ENCODE data around the gene UBE2U.
A peak's percentile ranks its signal among the peaks of the same experiment; 100 is the strongest.
"Not testable (repeated sequence)": the region's sequence is repeated elsewhere in the genome, so short reads cannot be mapped to it uniquely, and the experiment has no call there.

The UBE2U gene

DNA sequence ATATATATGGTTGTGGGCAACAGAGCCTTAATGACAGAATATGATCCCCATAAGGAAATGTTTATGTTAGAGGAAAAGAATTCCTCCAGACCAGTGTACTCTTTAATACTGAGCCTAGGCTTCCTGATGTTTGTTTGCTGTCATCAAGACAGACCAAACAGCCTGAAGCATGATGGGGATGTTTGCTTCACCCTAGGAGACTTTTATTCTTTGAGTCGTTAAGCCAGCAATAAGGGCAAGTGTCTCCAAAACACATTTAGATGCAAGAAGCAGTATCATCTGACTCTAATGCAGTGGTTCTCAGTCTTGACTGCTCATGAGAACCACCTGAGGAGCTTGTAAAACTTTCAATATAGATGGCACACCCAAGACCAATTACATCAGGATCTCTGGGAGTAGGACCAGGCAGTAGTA, 33.1 kb downstream of the UBE2U start:
- no peak for DNase-seq (ENCODE audit: low spot score)
- no peak for FAIRE-seq

DNA sequence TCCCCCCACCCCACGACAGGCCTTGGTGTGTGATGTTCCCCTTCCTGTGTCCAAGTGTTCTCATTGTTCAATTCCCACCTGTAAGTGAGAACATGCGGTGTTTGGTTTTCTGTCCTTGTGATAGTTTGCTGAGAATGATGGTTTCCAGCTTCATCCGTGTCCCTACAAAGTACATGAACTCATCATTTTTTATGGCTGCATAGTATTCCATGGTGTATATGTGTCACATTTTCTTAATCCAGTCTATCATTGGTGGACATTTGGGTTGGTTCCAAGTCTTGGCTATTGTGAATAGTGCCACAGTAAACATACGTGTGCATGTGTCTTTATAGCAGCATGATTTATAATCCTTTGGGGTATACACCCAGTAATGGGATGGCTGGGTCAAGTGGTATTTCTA, 36.1 kb downstream of the UBE2U start:
- not testable (repeated sequence) for FAIRE-seq; DNase-seq (ENCODE audit: low spot score)

DNA sequence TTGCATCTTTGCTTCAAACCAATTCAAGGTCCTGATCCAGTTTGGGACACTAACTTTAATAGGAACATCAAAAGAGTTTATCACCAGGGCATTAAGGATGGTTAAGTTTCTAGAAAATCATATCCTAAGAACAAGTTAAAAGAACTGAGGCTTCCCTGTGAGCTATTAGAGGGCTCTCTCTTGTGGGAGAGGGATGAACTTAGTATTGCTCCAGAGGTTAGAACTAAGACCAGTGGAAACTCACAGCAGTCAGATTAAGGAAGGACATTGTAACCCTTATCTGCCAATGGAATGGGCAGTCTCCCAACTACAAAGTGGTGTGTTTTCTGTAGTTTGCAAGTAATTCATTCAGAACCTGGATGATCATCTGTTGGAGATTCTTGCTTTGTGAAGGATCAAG, 36.8 kb downstream of the UBE2U start:
- no peak for FAIRE-seq

DNA sequence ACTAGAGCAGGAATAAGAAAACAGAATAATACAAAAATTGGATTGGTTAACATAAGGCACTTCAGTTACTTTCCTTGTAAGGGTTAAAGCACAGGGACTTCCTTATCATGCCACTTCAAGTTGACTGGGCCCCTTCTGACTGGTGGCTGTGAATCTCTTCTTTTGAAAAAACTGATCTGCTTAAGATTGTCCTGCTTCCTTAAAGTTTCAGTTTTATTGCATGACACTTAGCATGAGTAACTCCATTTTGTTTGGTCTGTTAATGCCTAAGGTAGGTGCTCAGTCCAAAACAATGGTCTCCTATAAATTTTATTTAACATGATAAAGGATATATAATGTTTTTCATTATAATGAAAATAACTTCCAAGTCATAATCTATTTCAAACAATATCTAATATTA, 37.6 kb downstream of the UBE2U start:
- DNase-seq (ENCODE audit: low spot score) (no peak), FAIRE-seq (no peak)

More for the DNA sequence above, 36.8 kb downstream of the UBE2U start:
- DNase-seq (ENCODE audit: low spot score), result no peak

DNA sequence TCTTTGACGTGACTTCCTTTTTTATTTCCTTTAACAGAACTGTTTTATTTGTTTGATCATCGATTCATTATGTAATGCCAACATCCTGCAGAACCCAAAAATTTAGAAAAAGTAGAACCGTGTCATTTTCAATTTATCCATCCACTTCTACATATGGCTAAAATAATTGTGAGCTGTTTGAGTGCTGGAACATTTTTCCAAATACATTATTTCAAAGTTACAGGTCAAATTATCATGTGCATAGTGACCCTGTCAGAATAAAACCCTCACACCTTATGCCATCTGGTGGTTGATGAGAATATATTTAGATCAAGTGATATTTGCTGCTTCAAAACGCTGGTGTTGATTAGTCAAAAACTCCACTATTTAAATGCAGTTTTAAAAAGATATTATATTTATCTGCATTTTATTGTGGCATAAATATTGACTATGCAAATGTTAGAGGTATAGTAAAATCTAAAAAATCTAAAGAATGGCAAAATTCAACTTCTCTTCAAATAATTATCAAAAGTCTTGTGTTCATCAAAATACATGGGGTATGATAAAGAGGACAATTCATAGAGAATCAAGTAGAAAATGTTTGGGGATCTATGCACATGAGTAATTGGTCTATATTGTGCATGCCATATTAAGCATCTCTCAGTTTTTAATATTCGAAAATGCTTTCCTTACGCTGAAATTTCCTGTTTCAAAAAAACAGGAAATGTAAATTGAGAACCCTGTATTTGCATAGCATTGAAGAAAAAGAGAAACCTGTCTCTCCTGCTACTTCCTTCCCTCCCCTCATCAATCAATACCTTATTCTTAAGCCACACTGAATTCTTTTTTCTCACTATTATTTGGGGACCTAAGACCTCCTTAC, 39.7 kb downstream of the UBE2U start:
- peak; percentile 82 for FAIRE-seq
- DNase-seq (ENCODE audit: low spot score), result peak; percentile 52

DNA sequence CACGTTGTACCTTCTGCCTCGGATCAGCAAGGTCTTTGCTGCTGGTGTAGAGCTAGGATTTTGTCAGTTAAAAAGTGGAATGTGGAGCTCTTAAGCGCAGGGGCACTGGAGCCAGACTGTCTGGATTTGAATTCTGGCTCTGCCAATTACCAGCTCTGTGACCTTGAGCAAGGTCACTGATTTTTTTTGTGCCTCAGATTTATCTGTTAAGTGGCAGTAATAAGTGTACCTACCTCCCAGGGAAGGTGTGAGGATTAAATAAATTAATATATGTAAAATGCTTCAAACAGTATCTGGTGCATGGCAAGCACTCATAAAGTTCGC, 40.3 kb downstream of the UBE2U start:
- DNase-seq (ENCODE audit: low spot score), result no peak

DNA sequence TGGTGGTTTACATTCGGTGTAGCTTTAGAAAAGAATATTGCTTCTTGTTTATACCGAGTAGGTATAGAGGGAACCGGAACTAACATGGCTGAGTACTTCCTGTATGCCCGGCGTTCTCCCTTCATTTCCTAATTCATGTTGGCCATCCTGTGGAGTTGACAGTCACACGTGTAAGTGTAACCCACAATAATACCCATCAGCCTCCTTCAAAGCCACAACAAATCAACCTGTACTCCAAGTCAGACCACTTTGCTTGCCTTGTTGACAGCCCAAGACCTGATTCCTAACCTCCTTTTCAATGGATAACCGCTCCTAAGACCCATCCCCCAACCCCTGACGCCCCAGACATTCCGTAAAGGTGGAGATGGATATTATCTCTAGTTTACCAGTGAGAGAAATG, 42.1 kb downstream of the UBE2U start:
- FAIRE-seq, result no peak
- no peak for DNase-seq (ENCODE audit: low spot score)

More for the DNA sequence above, 40.3 kb downstream of the UBE2U start:
- no peak for FAIRE-seq

DNA sequence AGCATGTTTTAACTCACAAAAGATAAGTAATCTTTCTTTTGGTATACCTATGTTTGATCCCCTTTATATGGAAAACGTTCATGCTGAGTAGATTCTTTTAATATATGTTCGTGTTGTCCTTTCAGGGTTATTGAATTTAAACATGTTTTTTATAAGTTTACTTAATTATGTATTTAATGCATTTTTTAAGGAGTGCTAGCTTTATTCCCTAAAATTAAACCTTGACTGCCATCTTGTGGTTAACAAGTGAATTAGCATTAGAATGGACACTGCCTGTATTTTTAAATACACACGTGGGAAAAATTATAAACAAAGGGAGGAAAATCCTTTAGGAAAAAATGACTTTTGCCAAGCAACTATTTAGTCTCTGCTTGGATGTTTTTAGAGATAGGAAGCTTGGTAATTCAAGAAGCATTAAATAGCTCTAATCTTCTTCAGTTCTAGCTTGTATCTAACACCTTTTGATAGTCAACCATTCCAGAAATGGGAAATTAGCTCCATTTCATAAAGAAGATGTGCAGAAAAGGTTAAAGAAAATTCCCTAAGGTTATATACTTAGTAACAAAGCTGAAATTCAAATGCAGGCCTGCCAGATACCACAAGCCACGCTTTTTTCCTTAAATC, 43.0 kb downstream of the UBE2U start:
- DNase-seq (ENCODE audit: low spot score) (peak; percentile 71), FAIRE-seq (peak; percentile 93)

DNA sequence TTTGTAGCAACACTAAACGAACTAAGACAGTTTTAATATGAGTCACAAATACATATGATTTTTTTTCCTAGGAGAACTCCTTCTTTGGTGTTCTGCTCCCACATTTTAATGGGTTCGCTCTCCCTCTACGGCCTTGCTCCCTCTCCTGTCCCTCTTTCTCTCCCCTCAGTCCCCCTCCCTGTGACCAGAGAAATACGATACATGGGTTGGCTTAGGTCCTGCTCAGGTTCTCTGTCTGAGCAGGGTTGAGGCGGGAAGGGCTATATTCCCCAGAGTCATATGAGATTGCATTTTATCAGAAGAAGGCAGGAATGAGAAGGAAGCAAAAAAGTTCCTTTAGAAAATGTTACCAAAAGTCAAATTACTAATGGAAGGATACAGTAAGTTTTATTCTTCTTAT, 44.6 kb downstream of the UBE2U start:
- no peak for DNase-seq (ENCODE audit: low spot score)
- no peak for FAIRE-seq

DNA sequence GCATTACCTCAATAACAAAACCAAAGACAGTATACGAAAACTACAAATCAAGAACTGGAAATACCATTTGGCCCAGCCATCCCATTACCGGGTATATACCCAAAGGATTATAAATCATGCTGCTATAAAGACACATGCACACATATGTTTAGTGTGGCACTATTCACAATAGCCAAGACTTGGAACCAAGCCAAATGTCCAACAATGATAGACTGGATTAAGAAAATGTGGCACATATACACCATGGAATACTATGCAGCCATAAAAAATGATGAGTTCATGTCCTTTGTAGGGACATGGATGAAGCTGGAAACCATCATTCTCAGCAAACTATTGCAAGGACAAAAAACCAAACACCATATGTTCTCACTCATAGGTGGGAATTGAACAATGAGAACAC, 47.0 kb downstream of the UBE2U start:
- FAIRE-seq; DNase-seq (ENCODE audit: low spot score): not testable (repeated sequence)

DNA sequence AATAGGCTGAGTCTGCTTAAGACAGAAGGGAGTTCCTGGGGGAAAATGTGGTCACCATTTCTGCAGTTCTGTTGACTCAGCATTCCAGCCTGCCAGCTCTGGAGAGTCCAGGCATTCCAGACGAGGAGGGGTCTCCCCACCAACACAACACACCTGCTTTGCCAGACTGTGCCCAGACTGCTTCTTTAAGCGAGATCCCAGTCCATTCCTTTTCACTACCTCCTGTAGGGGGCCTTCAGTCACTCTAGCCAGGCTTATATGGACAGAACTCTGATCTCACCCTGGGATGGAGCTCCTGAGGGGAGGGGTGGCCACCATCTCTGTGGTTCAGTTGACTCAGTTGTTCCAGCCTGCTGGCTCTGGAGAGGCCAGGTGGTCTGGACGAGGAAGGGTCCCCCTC, 48.5 kb downstream of the UBE2U start:
- no peak for FAIRE-seq
- DNase-seq (ENCODE audit: low spot score), result no peak

DNA sequence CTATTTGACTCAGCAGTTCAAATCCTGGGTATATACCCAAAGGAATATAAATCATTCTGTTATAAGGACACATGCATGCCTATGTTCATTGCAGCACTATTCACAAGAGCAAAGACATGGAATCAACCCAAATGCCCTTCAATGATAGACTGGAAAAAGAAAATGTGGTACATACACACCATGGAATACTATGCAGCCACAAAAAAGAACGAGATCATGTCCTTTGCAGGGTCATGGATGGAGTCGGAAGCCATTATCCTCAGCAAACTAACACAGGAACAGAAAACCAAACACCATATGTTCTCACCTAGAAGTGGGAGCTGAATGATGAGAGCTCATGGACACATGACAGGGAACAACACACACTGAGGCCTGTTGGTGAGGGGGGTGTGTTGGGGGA, 53.8 kb downstream of the UBE2U start:
- FAIRE-seq; DNase-seq (ENCODE audit: low spot score): not testable (repeated sequence)

DNA sequence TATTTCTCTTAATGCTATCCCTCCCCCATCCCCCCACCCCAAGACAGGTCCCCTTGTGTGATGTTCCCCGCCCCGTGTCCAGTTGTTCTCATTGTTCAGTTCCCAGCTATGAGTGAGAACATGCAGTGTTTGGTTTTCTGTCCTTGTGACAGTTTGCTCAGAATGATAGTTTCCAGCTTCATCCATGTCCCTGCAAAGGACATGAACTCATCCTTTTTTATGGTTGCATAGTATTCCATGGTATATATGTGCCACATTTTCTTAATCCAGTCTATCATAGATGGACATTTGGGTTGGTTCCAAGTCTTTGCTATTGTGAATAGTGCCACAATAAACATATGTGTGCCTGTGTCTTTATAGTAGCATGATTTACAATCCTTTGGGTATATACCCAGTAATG, 55.0 kb downstream of the UBE2U start:
- not testable (repeated sequence) for FAIRE-seq; DNase-seq (ENCODE audit: low spot score)

DNA sequence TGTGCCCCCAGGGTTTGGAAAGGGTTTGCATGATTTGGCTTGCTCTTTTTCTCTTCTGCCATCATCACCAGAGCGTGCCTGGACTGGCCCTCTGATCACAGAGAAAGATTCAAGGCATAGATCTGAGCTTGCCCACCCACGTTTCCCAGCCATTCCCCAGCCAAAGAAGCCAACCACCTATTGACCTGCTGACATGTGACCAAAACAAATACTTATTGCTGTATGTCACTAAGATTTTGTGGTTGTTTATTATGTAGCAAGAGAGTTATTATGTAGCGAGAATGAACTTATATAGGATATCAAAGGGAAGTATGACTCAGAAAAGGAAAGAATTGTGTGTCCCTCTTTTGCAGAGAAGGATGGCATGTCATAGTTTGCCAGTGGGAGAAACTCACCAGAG, 59.9 kb downstream of the UBE2U start:
- no peak for FAIRE-seq

DNA sequence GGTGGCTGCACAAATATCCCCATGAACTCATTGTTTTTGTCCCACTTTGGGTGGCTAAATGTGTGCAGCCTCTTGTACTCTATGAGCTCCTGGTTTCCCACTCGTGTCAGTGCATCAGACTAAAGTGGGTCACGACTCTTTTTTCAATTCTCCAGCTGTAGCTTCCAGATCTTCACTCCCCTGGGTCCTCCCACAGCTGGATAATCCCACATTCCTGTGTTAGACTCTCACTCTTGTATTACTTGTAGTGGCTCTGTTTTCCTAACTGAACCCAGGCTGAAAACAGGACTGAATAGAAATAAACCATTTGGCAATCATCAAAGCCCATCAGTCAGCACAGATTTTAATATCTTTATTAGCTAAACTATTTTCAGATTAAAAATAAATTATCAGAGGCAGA, 60.4 kb downstream of the UBE2U start:
- FAIRE-seq (no peak), DNase-seq (ENCODE audit: low spot score) (no peak)

More for the DNA sequence above, 59.9 kb downstream of the UBE2U start:
- DNase-seq (ENCODE audit: low spot score), result no peak

DNA sequence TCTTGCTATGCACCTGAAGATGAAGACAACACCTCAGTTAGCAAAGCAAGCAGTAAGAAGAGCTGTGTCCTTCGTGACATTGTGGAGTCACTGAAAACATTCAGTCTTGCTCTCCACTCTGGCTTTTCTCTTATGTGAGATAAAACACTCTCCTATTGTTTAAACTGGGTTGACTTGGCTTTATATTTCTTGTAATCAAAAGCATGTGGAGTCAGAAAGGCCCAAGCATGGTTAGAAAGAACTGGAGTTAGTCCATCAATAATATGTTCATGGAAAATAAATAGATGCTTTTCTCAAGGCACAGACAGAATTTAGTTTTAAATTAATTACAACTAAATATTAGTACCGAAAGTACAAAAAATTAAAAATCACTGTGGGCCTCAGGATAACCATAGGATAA, 61.7 kb downstream of the UBE2U start:
- no peak for FAIRE-seq
- DNase-seq (ENCODE audit: low spot score), result no peak

DNA sequence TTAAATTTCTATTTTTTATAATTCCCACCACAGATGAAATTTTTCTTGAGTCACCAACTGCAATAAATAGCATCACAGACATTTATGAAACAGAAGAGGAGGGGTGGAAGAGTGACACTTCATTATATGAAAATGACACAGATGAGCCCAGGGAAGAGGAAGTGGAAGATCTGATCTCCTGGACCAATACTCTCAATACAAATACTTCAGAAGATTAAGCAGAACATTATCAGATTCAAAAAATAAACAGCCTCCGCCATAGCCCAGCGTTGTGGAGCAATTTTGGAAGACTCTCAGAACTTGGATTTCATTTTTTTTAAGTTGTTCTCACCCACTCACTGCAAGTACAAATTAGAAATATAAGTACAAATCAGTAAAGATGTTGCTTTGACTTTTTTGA, 63.6 kb downstream of the UBE2U start:
- no peak for DNase-seq (ENCODE audit: low spot score)

DNA sequence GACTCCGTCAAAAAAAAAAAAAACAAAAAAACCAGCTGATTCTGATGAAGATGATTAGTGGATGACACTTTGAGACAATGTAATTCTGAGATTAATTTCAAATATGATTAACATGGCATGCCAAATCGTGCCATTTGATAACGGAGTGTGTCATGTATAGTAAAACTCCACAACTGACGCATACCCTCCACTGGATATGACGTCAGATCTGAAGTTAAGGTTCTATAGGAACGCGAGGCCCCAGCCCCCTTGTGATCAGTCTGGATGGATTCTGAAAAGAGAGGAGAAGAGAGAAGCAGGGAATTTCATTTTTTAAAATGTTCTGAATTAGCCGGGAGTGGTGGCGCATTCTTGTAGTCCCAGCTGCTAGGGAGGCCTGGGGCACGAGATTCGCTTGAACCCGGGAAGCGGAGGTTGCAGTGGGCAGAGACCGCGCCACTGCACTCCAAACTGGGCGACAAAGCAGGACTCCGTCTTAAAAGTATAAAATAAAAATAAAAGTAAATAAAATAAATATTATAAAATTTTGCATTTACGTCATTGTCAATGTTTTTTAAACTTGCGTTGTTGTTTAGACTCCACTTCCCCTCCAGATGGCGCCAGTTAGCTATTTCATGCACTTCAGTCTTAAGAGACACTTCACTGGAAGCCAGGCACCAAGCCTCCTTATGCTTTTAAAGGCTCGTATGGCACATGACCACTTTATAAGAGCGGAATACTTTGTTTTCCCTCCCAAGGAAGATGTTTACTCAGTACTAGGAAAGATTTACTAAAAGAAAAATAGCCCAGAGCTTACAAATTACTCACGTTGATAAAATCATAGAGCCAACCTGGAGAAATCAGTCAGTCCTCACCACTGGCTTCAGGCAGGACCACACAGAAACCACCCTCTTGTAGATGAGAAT, 65.5 kb downstream of the UBE2U start:
- peak; percentile 46 for DNase-seq (ENCODE audit: low spot score)

More for the DNA sequence above, 63.6 kb downstream of the UBE2U start:
- FAIRE-seq, result no peak

DNA sequence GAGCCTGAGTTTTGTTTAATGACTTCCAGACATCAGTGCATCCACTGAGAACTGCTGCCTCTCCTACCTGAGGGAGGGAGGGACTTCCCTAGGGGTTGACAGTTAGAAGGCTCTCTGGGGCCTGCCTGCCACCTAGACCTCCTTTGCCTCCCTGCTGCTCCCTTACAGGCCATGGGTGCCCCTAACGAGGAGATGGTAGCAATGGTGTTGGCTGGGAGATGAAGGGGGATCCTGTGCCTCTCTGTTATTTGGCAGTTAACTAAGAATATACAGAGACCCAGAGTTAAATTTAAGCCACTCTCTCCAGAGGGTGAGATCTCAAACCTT, 66.1 kb downstream of the UBE2U start:
- DNase-seq (ENCODE audit: low spot score), result no peak
- FAIRE-seq, result no peak

More for the DNA sequence above, 65.5 kb downstream of the UBE2U start:
- peak; percentile 81 for FAIRE-seq

DNA sequence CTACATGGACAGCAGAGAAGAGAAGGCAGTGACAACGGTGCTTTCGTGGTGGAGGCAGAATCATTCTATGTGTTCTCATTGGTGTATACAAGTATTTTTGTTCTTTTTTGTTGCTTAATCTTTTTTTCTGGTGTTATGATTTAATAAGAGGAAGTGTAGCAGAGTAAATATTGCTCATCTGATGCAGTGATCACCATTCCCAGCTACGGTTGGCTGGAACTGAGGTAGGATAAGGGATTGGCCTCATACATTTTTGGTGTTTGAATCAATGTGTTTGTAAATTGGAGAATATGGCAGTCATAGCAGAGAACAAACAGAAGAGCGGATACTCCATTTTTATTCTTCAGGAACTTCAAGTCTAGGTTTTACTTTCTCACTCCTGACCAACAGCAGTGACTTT, 76.6 kb downstream of the UBE2U start:
- FAIRE-seq (no peak), DNase-seq (ENCODE audit: low spot score) (no peak)

DNA sequence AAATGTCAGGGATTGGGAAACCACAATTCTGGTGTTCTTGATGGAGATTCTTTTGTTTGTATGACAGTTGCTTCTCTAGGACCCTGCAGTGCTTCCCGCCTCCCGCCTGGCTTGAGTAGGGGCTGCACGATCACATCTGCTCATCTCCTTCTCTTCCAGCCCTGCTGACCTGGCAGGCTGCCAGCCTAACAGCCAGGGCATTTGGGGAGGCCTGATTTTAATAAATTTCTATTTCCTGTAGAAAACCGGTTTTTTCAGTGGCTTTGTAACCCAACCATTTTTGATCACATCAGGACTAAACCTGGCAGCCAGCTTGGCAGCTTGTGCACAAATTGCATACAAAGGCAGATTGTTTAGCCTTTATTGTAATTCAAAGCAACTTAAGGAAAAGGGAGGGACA, 78.9 kb downstream of the UBE2U start:
- no peak for DNase-seq (ENCODE audit: low spot score)
- FAIRE-seq, result no peak

DNA sequence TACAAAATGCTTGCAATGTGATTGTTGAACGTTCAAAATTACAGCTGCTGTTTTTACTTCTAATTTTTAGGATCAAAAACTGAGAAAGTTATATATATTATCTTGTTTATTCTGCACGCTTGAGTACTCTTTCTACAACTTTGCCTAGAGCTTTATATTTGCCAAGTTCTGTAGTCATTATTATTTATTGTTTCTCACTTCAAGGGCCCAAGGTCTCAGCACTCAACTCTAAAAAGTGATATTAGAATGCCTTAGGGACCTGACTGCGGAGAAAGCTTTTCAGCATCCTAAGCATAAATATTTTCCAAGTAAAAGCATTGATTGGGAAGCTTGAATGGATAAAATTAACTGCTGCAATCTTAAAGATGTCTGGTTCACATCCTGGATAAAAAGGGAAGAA, 83.6 kb downstream of the UBE2U start:
- DNase-seq (ENCODE audit: low spot score) (no peak), FAIRE-seq (no peak)

Data from RCC 7860 (cell line).